HepG2 (cell line): Measurements from ENCODE around the gene LAPTM4A. TPM values are rescaled to one million over a fixed set of nuclear protein-coding genes. Genes with fewer than 3 reads are reported as not detected.

Experiments
- ATAC-seq: fragments of 200-7000 bp; cut with Tn5 transposase; 3 replicates; pipeline ENCODE4 v1.9.1; 2020; ENCODE audit warnings: mild to moderate bottlenecking, moderate library complexity
- BruUV-seq: library from RNA; stranded (reverse); fragments of 400-500 nt; replicated peaks from 2 replicates; lab custom pipeline; 2021; lab: Mats Ljungman, UMichigan
- CTCF ChIA-PET: fragments of 300-600 bp; formaldehyde crosslinking; extraction: SDS; loops from one replicate; lab custom pipeline; 2021; ENCODE audit warnings: low total read pairs, inconsistent platforms, low intra/inter-chr PET ratio; lab: Yijun Ruan, JAX
- POLR2A ChIA-PET: fragments of 350-600 bp; sonication (Branson Sonifier 250); formaldehyde crosslinking; loops from one replicate; lab custom pipeline; 2020; ENCODE audit warnings: antibody characterized with exemption, inconsistent platforms; lab: Yijun Ruan, JAX
- DNase-seq: peaks from one replicate; pipeline ENCODE4 v3.0.0-alpha.2; 2015; ENCODE audit warnings: low spot score
- FAIRE-seq: peaks from 3 replicates; lab custom pipeline; 2011; peaks lifted over from hg19 to GRCh38; lab: Jason Lieb, UNC
- H2AFZ ChIP-seq: one replicate; pipeline ENCODE4 v1.6.1; 2011; ENCODE audit warnings: low read length, inconsistent platforms
- H3K27ac ChIP-seq: fragments of 300-600 bp; 3 replicates; pipeline ENCODE4 v1.8.0; 2011; ENCODE audit warnings: mixed run types, mild to moderate bottlenecking, mixed read lengths, low read length, inconsistent platforms; ENCODE audit not compliant: insufficient read depth; ENCODE audit errors: extremely low read length
- H3K27me3 ChIP-seq, 2 experiments: fragments of 200-600 bp in 1 of 2; 2 replicates in 1 of 2; 3 replicates in 1 of 2; pipeline versions ENCODE4 v1.6.0 to v1.8.0; 2011; ENCODE audit warnings: low read length in 2 of 2, mild to moderate bottlenecking in 2 of 2, moderate library complexity in 2 of 2, inconsistent platforms in 1 of 2; ENCODE audit not compliant: insufficient read depth in 2 of 2, control insufficient read depth in 1 of 2
- H3K36me3 ChIP-seq, 2 experiments: fragments of 200-600 bp in 1 of 2; replicated peaks in 1 of 2; 2 replicates in 1 of 2; 3 replicates in 1 of 2; pipeline versions ENCODE4 v1.5.1 to v1.8.0; 2011; ENCODE audit warnings: low read length in 2 of 2, inconsistent platforms in 1 of 2; ENCODE audit not compliant: insufficient read depth in 2 of 2, control insufficient read depth in 1 of 2
- H3K4me1 ChIP-seq: 2 replicates; pipeline ENCODE4 v1.5.1; 2012; ENCODE audit warnings: low read length, inconsistent platforms; ENCODE audit not compliant: insufficient read depth
- H3K4me2 ChIP-seq: 2 replicates; pipeline ENCODE4 v1.6.0; 2011; ENCODE audit warnings: low read depth, low read length, inconsistent platforms
- H3K4me3 ChIP-seq, 3 experiments: fragments of 200-600 bp in 1 of 3; sonication (generic), shearing (Covaris generic) in 1 of 3; replicated peaks in 1 of 3; 2 replicates each; pipeline ENCODE4 v1.5.1; 2011 to 2016; ENCODE audit warnings: low read length in 3 of 3, inconsistent platforms in 2 of 3, low read depth in 2 of 3, mild to moderate bottlenecking in 2 of 3, control low read depth in 1 of 3, mixed read lengths in 1 of 3; ENCODE audit not compliant: insufficient read depth in 1 of 3
- H3K79me2 ChIP-seq: one replicate; pipeline ENCODE4 v1.6.1; 2011; ENCODE audit warnings: low read length, inconsistent platforms; ENCODE audit not compliant: insufficient read depth
- H3K9ac ChIP-seq: 2 replicates; pipeline ENCODE4 v1.6.0; 2011; ENCODE audit warnings: mild to moderate bottlenecking, low read depth, low read length, inconsistent platforms; ENCODE audit not compliant: insufficient read depth
- H3K9me3 ChIP-seq: 2 replicates; pipeline ENCODE4 v1.5.1; 2012; ENCODE audit warnings: mild to moderate bottlenecking, low read length
- H4K20me1 ChIP-seq: 2 replicates; pipeline ENCODE4 v1.6.0; 2011; ENCODE audit warnings: inconsistent platforms, mild to moderate bottlenecking, low read length, moderate library complexity; ENCODE audit not compliant: insufficient read depth
- E2F2 ChIP-seq: sonication (generic); formaldehyde crosslinking; IDR thresholded peaks from 2 replicates; pipeline ENCODE4 v1.4.0; 2020; ENCODE audit warnings: missing genetic modification reagents, borderline replicate concordance
- HES4 ChIP-seq: sonication (generic); formaldehyde crosslinking; IDR thresholded peaks from 2 replicates; pipeline ENCODE4 v1.9.0; 2021; ENCODE audit warnings: mild to moderate bottlenecking, missing genetic modification reagents, borderline replicate concordance
- HOXA3 ChIP-seq: sonication (generic); formaldehyde crosslinking; IDR thresholded peaks from 2 replicates; pipeline ENCODE4 v1.5.0; 2020; ENCODE audit warnings: missing genetic modification reagents
- PAX8 ChIP-seq: sonication (generic); formaldehyde crosslinking; IDR thresholded peaks from 2 replicates; pipeline ENCODE4 v1.8.0; 2022; ENCODE audit warnings: mild to moderate bottlenecking, missing genetic modification reagents, borderline replicate concordance
- RORA ChIP-seq: sonication (generic); formaldehyde crosslinking; IDR thresholded peaks from 2 replicates; pipeline ENCODE4 v1.5.0; 2020; ENCODE audit warnings: mild to moderate bottlenecking, missing genetic modification reagents, moderate library complexity
- SNAPC5 ChIP-seq: sonication (generic); formaldehyde crosslinking; IDR thresholded peaks from 2 replicates; pipeline ENCODE4 v1.8.1; 2023; ENCODE audit warnings: mild to moderate bottlenecking, missing genetic modification reagents, borderline replicate concordance
- XBP1 ChIP-seq: sonication (generic); formaldehyde crosslinking; IDR thresholded peaks from 2 replicates; pipeline ENCODE4 v1.5.0; 2020; ENCODE audit warnings: missing genetic modification reagents
- ZBTB21 ChIP-seq: sonication (generic); formaldehyde crosslinking; IDR thresholded peaks from 2 replicates; pipeline ENCODE4 v1.4.0; 2020; ENCODE audit warnings: missing genetic modification reagents
- ZNF234 ChIP-seq: sonication (generic); formaldehyde crosslinking; conservative IDR thresholded peaks from 2 replicates; pipeline ENCODE4 v1.5.1; 2020; ENCODE audit warnings: mild to moderate bottlenecking, missing genetic modification reagents
- ZNF556 ChIP-seq: sonication (generic); formaldehyde crosslinking; IDR thresholded peaks from 2 replicates; pipeline ENCODE4 v1.4.0; 2020; ENCODE audit warnings: mild to moderate bottlenecking, missing genetic modification reagents, borderline replicate concordance
- ZNF652 ChIP-seq: IDR thresholded peaks from 2 replicates; pipeline ENCODE4 v1.6.1; 2016; ENCODE audit warnings: low read depth, borderline replicate concordance
- WGBS: methylation state at CpG from one replicate; pipeline ENCODE4 v1.1.6; 2017; ENCODE audit warnings: low lambda C conversion rate; 5-methylcytosine and 5-hydroxymethylcytosine counted together
- in situ Hi-C: cut with HindIII; loops from 2 replicates; pipeline ENCODE4 v1.10.0; 2017; ENCODE audit warnings: low pct_unique_long_range_greater_than_20kb; ENCODE audit not compliant: extremely low pct_ligation_motif_present
- intact Hi-C: fragments of 100-400 bp; cut with micrococcal nuclease; formaldehyde crosslinking; loops from one replicate; pipeline ENCODE4 v1.10.0; 2022; ENCODE audit not compliant: unreplicated experiment
- polyA plus RNA-seq, 8 experiments: library from polyadenylated mRNA; depleted of rRNA in 3 of 8; stranded (reverse) in 7 of 8; unstranded in 1 of 8; fragments of >200 nt; fragmentation: Illumina TruSeq in 4 of 8; extraction: Trizol in 4 of 8; gene quantifications; 2 replicates each; pipeline versions ENCODE4 v1.2.1 to v1.2.3, GENCODE V29; 2011 to 2016; ENCODE audit warnings: low read depth in 4 of 8, missing spikeins in 1 of 8, mixed read lengths in 1 of 8; ENCODE audit not compliant: insufficient read depth in 1 of 8
- total RNA-seq, 5 experiments: library from RNA; depleted of rRNA; stranded (reverse); fragments of >200 nt; fragmentation: Illumina TruSeq; extraction: Trizol; gene quantifications; 2 replicates each; pipeline ENCODE4 v1.2.3, GENCODE V29; 2016; ENCODE audit warnings: low read depth in 1 of 5
- TF ChIP-seq, protein P1 (sequence below): IDR thresholded peaks from 2 replicates; pipeline ENCODE4 v1.6.1; 2016

The LAPTM4A gene
- total and polyA plus RNA-seq, 2 of the 13 experiments (the other 11 are each of a cell fraction or from before 2014, with no cell fraction given): 116 to 558 TPM

- in situ Hi-C loops (no loop called here), intact Hi-C loops (no loop called here)
- Histone ChIP-seq H3K4me2 (no peak overlapping the region), H3K36me3 (peaks cover 21 to 51% of the 10 kb centered on the region in 2 experiments), H3K79me2 (peaks cover 77% of the 10 kb centered on the region), H3K27ac (no peak overlapping the region), H3K4me1 (peaks cover 40% of the 10 kb centered on the region), H3K9ac (no peak overlapping the region), H2AFZ (no peak overlapping the region), H3K4me3 (no peak overlapping the region), H4K20me1 (peaks cover 45% of the 10 kb centered on the region), H3K9me3 (no peaks in the 10 kb centered on the region), H3K27me3 (no peaks in the 10 kb centered on the region)
- BruUV-seq: no TSS peak
- no peak for FAIRE-seq
- WGBS: 51% methylated on average over 2 of the region's 2 CpGs
- POLR2A ChIA-PET: interaction anchor here (0.7 to 2.1 kb wide), 2 partner anchors 10 to 28 kb away, joined by 3 to 13 read pairs; partner anchors contain the start of gene LAPTM4A
- CTCF ChIA-PET: no interaction called here
- DNase-seq: no peak
- TF ChIP-seq ZBTB21 (no peak), ZNF652 (CRISPR knock-in tag) (no peak), HES4 (CRISPR knock-in tag) (no peak), E2F2 (CRISPR knock-in tag) (no peak), ZNF556 (CRISPR knock-in tag) (no peak), XBP1 (CRISPR knock-in tag) (no peak), RORA (CRISPR knock-in tag) (no peak), PAX8 (CRISPR knock-in tag) (no peak), HOXA3 (CRISPR knock-in tag) (no peak), SNAPC5 (CRISPR knock-in tag) (no peak), ZNF234 (no peak)
- TF ChIP-seq, protein P1, sequence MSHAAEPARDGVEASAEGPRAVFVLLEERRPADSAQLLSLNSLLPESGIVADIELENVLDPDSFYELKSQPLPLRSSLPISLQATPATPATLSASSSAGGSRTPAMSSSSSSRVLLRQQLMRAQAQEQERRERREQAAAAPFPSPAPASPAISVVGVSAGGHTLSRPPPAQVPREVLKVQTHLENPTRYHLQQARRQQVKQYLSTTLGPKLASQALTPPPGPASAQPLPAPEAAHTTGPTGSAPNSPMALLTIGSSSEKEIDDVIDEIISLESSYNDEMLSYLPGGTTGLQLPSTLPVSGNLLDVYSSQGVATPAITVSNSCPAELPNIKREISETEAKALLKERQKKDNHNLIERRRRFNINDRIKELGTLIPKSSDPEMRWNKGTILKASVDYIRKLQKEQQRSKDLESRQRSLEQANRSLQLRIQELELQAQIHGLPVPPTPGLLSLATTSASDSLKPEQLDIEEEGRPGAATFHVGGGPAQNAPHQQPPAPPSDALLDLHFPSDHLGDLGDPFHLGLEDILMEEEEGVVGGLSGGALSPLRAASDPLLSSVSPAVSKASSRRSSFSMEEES (CRISPR knock-in tag): no peak
- no peak for ATAC-seq
These were observed 8.9 kb downstream of the LAPTM4A start for GRCh38 chr2:20042531-20042930.
